ENCODE measurements around the gene OPRL1.

Gene OPRL1

DNA sequence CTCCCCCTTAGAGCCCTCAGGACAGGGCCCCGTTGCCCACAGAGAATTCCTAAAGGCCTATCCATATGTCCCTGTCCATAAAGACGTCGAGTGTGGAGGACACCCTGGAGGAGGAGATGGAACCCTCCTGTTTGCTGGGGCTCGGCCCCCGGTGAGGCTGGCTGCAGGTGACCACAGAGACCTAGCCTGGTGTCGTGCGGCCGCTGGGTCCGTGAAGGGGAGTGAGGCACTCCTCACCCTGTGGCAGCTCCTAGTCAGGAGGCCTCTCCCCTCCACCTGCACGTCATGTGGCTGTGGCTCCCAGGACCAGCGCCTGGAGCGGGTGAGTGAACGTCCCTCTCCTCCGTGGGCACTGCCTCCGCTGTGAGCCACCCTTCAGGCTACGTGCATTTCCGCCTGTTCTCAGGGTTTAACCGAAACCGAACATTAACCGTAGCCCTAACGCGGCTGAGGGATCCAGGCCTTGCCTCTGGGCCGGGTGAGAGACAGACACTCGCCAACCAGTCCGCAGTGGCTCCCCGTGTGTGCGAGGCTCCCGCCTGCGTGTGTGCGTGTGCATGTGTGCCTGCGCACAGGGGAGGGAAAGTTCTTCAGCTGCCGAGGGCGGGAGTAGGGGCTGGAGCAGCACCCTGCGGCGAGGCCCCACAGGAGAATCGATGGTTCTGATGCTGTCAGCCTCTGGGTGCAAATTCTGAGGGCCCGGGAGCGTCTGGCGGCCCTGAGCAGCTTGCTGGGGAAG, 22.8 kb upstream of the OPRL1 start:
- DNase-seq (ENCODE audit: low read depth): no peak

DNA sequence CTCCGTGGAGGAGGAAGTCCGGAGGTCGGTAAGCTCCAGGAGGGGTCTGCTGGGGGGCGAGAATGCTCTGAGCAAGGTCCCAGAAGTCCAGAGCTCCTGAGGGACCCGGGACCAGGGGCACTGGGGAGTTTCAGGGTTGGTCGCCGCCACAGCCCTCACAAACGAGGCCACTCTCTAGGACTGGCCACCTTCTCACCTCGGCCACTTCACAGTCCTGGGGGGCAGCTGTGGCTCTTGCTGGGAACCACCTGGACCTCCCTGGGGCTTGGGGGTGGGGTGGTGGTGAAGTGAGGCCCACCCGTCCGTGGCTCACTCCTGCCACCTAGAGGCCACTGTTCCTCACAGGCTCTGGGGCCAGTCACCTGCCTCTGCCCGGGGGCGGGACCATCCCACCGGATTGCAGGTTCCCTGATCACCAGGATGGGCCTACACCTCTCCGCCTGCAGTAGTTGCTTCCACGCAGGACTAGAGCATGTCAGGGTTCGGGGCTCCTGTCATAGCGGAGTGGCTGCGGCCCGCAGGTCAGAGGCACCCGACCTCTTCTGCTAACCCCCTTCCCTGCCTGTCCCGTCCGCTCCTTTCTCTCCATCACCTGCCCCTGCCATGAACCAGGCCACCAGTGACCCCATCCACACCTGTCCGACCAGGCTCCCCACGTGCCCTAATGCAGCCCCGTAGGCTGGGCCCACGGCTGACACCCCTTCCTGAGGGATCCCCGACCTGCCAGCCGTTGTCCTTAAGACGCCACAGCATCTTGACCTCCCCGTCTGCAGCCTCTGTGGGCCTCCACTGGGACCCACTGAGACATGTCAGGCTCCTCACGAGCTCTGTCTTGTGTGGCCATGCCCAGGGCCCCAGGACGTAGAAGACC, 22.0 kb upstream of the OPRL1 start:
- DNase-seq (ENCODE audit: low read depth): no peak

DNA sequence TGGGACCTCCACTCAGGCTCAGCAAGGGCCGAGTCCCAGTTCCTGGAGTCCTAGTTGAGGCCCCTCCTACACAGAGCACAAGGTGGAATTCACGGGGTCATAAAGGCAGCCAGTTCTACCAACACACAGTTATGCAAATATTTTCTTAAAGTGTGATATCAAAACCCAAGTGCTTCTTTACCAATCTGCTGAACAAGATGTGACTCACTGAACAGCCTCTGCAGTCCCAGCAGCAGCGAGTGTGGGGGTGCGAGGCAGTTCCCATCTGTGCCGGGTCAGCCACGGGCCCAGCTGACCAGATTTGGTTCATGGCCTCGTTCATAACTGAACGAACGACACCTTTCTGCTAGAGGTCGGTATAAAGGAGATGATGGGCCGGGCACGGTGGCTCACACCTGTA, 21.3 kb upstream of the OPRL1 start:
- no peak for DNase-seq (ENCODE audit: low read depth)

- DNase-seq (ENCODE audit: low read depth): no peak
Observed at GRCh38 chr20:64062276-64062595, 17.6 kb upstream of the OPRL1 start.

DNA sequence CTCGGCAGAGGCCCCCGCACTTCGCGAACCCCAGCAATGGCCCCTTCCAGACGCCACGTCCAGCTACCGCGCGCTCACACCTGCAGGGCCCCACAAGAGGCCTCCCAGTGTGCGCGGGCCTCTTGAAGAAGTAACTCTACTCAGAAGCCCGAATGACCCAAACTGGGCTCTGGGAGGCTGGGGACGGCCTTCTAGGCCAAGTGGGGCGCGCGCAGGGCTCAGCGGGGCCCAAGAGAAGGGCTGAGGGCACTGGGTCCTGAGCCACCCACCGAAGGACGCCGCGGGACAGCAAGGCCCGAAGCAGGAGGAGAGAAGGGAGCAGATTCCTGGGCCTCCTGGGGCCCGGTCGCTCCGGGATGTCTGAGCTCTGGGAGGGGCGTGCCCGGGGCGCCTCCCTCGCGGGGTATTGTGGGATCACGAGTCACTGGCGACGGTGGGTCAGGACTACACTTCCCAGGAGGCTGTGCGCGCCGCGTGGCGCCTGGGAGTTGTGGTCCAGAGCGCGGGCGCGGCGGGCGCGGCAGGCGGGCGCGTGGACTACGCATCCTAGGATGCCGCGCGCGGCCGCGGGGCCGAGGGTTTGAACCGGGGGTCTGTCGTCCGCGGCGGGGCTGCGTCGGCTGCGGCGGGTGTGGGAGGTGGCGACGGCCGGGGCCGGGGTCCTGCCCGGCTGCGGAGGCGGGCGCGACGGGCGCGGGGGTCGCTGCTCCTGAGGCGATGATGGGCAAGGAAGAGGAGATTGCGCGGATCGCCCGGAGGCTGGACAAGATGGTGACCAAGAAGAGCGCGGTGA, 17.1 kb upstream of the OPRL1 start, which contains the start of gene TCEA2:
TSS of gene TCEA2 (plus strand) at position 603 of the 793 bp plus-strand sequence. CDS start at position 718, 115 bp downstream.
- peak; percentile 93 for DNase-seq (ENCODE audit: low read depth)

DNA sequence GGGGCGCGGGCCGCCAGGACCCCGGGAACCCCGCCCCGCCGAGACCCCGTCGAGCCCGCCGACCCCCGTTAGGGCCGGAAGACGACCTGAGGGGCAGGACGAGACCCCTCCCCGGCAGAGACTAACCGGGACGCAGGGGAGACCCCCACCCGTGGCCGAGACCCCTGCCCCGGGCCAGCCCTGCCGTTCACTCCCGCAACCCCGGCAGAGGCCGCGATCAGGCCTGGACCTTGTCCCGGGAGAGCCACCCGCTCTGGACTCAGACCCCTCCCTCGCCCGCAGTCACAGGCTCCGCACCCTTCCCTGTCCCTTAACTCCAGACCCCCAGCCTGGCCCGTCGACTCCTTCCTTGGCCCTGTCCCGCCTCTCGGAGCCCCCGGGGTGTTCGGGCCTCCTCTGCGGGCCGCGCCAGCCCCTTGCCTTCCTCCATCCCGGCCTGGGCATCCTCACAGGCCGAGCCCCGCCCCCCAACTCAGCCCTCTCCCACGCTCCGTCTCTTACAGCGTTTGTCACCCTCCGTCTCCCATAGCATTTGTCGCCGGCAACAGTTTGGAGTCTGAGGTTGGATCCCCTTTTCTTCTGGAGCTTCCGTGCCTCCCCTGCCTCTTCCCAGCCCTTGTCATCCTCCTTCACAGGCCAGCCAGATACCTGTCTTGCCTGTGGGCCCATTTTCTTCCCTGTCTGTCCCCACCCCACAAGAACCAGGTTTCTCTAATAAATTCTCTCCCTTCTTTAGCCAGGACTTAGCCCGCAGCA, 16.3 kb upstream of the OPRL1 start:
- no peak for DNase-seq (ENCODE audit: low read depth)

DNA sequence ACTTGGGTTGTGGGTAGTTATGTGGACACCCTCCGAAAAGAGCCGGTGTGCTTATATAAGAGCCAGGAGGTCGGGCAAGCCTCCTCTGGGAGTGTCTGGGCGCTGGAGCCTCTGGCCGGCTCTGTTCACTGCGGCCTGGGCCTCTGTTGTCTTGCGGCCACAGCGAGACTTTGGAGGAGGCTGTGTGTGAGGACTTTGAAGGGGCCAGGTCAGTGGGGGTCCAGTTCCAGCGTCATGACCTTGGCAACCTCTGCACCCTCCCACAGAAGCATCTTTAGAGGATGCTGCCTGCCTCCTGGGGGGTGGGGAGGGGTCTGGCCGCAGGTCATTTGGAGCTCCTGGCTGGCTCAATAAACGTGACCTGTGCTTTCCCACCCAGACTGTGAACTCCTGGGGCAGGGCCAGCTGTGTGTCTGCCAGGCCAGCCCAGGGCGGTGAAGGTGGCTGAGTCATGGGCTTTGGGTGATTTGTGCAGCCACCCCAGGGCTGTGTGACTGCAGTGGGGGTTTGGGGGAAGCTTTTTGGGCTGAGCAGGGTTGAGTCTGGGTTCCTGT, 15.7 kb upstream of the OPRL1 start:
- DNase-seq (ENCODE audit: low read depth): no peak

GRCh38 chr20:64065062-64065973, 14.6 kb upstream of the OPRL1 start:
- no peak for DNase-seq (ENCODE audit: low read depth)

GRCh38 chr20:64065974-64066343, 13.9 kb upstream of the OPRL1 start:
- DNase-seq (ENCODE audit: low read depth): peak; percentile 39

DNA sequence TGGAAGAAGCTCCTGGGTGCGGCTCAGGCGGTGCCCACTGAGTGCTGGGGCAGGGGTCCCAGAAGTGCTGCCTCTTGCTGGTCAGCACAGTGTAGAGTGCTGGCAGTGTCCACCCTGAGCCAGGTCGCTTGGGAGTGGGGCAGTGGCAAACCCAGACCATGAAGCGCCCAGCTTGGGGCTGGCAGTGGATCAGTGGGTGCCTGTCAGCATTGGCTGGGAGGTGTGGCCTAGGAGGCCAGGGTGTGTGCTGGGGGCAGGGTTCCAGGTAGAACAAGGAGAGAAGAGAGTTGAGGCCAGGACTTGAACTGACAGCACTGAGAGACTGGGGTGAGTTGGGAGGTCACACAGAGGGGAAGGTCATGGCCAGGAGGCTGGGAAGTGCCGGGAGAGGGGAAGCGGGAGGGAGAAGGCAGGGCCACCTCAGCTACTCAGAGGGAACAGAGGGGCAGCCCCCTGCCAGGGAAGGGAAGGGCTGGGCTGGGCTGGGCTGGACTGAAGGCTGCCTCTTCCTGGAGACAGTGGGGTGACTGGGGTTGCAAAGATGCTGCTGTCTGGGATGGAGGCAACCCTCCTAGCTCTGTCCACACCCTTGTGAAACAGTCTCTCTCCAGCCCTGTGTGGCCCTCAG, 12.8 kb upstream of the OPRL1 start:
- no peak for DNase-seq (ENCODE audit: low read depth)

GRCh38 chr20:64067733-64068307, 12.1 kb upstream of the OPRL1 start:
- no peak for DNase-seq (ENCODE audit: low read depth)

GRCh38 chr20:64068386-64069208, 11.3 kb upstream of the OPRL1 start:
- no peak for DNase-seq (ENCODE audit: low read depth)

GRCh38 chr20:64069209-64069613, 10.7 kb upstream of the OPRL1 start:
- DNase-seq (ENCODE audit: low read depth): no peak

DNA sequence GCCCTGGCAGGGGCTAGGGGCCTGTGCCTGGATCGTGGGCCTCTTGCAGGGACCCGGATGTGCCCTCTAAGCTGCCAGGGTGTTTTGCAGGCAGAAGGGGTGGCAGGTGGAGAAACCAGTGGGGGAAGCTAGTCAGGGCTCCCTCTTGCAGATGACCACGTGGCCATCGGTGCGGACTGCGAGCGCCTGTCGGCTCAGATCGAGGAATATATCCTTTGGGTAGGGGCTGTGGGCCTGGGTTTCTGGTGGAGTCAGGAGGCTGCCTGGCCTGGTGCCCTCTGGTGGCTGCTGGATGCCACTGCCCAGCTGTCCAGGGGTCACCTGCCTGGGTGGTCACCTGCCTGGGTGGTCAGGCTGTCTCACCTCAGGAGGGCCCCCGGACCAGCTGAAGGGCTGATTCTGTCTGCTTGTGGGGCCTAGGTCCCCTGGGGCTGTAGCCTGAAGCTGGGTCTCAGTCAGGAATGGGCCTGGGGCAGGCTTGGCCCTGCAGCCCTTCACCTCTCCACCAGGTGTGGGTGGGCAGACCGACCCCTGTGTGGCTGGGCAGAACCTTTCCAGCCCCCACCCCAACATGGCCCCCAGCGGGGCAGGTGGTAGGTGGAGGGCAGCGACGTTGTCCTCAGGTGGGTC, 10.2 kb upstream of the OPRL1 start:
- no peak for DNase-seq (ENCODE audit: low read depth)

DNA sequence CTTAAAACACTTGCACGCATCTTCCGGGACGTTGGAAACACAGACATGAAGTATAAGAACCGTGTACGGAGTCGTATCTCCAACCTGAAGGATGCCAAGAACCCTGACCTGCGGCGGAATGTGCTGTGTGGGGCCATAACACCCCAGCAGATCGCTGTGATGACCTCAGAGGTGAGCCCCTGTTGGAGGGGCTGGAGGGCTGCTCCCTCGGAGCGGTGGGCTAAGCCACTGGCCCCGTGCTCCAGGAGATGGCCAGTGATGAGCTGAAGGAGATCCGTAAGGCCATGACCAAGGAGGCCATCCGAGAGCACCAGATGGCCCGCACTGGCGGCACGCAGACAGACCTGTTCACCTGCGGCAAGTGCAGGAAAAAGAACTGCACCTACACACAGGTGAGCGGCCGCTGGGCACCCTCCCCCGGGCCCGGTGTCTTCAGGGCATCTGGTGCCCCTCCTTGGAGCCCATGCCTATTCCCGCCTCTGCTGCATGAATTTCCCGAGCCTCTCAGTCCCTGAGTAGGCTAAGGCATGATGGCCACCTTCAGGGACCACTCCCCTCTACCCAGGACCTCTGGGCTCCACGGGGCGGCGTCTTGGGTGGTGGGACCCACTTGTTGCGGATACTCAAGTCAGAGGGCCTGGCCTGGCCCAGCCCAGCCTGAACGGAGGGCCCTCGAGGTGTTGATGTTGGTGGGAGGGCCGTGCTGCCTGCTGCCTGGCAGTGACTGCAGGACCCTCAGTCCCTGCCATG, 9.5 kb upstream of the OPRL1 start:
- no peak for DNase-seq (ENCODE audit: low read depth)

DNA sequence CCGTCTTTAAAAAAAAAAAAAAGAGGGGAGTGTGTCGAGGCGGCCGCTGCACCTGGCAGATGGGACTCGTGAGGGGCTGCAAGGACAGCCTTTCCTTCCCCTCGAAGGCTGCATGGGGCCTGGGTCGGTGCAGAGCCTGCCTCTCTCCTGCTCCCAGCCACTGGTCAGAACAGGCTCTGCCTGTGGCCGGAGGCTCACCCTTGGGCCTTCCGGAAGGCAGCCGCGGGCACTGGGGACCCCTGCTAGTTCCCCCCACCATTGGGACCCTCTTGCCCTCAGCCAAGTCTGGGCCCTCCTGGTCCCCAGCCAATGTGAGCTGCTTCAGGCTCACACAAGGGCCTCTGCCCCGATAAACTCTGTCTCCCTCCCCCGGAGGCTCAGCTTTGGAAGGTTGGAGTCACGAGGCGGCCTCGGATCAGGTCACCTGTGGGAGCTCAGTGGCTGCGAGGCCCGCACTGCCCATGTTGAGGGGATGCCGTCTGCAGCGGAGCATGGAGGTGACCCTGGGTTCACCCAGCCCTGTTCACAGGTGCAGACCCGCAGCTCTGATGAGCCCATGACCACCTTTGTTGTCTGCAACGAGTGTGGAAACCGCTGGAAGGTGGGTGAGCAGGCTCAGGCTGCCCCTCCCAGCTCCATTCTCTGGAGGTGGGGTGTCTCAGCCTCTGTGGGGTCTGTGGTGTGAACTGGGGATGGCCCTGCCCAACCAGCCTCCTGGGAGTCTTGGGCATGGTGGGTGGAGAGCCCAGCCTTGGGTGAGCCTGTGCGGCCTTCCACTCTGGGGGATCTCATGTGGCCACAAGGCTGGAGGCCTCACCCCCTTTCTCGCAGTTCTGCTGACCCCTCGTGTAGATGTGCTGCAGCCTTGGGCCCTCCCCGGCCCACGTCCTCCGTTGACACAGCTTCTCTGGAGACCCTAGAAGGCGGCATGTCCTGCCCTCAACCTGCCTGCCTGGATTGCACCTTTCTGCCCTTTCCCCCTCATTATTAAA, 8.2 kb upstream of the OPRL1 start:
- DNase-seq (ENCODE audit: low read depth): no peak
